GM12892 (cell line): ENCODE measurements around the gene MYO7A.

Experiments
- DNase-seq: peaks from one replicate; pipeline ENCODE4 v3.0.0; 2011; ENCODE audit not compliant: insufficient read length
- FAIRE-seq: peaks from 2 replicates; lab custom pipeline; 2011; peaks lifted over from hg19 to GRCh38; lab: Jason Lieb, UNC
- POLR2A ChIP-seq: IDR thresholded peaks from 2 replicates; pipeline ENCODE4 v1.6.1; 2011; ENCODE audit warnings: low read depth, low read length, control low read depth
- POLR2AphosphoS5 ChIP-seq: IDR thresholded peaks from 2 replicates; pipeline ENCODE4 v1.6.1; 2011; ENCODE audit warnings: low read depth, low read length, control low read depth
- TAF1 ChIP-seq: IDR thresholded peaks from 2 replicates; pipeline ENCODE4 v1.6.1; 2011; ENCODE audit warnings: low read depth, mild to moderate bottlenecking, control low read depth, low read length, borderline replicate concordance

Gene MYO7A

DNA sequence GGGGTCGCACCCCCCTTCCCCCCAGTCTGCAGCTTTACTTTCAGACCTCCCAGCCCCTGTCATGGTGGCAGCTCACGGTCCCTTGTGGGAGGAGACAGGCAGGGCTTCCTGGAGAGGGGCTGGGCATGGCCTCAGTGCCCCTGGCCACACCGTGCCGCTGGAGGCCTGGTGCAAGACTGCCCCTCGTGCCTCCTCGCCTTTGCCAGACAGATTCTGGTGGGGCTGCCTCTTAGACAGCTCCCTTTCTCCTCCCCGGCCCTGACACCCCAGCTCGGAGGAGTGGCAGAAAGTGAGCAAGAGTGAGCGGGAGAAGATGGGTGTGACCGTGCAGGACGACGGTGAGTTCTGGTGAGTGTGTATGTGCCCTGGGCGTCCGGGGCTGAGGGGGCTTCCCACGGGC is 12.1 kb upstream of the MYO7A start:
- no peak for DNase-seq
- no peak for FAIRE-seq
- no peak for TF ChIP-seq TAF1

GRCh38 chr11:77117492-77117891 is 10.6 kb upstream of the MYO7A start:
- TF ChIP-seq POLR2A (no peak), POLR2AphosphoS5 (no peak), TAF1 (no peak)
- FAIRE-seq (no peak), DNase-seq (no peak)

- DNase-seq (no peak), FAIRE-seq (no peak)
- TF ChIP-seq POLR2A (no peak), POLR2AphosphoS5 (no peak), TAF1 (no peak)
Measured at GRCh38 chr11:77118086-77118485, 10.0 kb upstream of the MYO7A start.

GRCh38 chr11:77118971-77119370 is 9.1 kb upstream of the MYO7A start:
- no peak for FAIRE-seq
- TF ChIP-seq POLR2A (no peak), POLR2AphosphoS5 (no peak), TAF1 (no peak)
- DNase-seq: no peak

- FAIRE-seq (no peak), DNase-seq (no peak)
Measured at GRCh38 chr11:77119531-77119936, 8.5 kb upstream of the MYO7A start.

GRCh38 chr11:77120571-77120970 is 7.5 kb upstream of the MYO7A start:
- no peak for FAIRE-seq
- no peak for TF ChIP-seq TAF1
- TF ChIP-seq POLR2AphosphoS5: no peak
- TF ChIP-seq POLR2A: no peak
- DNase-seq: no peak

More at GRCh38 chr11:77119531-77119936, 8.5 kb upstream of the MYO7A start:
- no peak for TF ChIP-seq TAF1
- no peak for TF ChIP-seq POLR2AphosphoS5
- no peak for TF ChIP-seq POLR2A

DNA sequence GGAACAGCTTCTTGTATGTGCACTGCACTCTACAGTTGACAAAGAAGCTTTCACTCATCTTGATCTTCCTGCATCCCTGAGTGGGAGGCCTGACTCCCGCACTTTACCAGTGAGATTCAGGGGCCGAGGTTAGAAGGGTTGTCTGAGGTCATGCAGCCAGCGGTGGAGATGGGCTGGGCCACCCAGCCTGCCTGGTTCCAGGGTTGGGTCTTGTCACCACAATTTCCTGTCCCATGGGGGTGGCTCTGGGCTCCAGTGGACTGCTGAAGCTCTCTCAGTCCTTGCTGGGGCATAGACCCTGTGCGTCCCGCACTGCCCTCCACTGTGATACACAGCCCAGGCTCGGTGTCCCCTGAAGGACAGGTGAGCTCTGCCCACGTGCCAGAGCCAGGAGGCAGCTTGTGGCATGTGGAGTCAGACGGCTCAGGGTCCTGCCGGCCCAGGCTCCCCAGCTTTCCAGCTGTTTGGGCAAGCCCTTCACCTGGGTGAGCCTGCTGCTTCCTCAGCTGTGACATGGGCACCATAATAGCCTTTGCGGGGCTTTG is 6.9 kb upstream of the MYO7A start:
- no peak for TF ChIP-seq TAF1
- no peak for TF ChIP-seq POLR2A
- no peak for TF ChIP-seq POLR2AphosphoS5
- DNase-seq (no peak), FAIRE-seq (no peak)

GRCh38 chr11:77121876-77122575 is 6.0 kb upstream of the MYO7A start:
- FAIRE-seq (no peak), DNase-seq (no peak)
- TF ChIP-seq TAF1 (no peak), POLR2AphosphoS5 (no peak), POLR2A (no peak)

DNA sequence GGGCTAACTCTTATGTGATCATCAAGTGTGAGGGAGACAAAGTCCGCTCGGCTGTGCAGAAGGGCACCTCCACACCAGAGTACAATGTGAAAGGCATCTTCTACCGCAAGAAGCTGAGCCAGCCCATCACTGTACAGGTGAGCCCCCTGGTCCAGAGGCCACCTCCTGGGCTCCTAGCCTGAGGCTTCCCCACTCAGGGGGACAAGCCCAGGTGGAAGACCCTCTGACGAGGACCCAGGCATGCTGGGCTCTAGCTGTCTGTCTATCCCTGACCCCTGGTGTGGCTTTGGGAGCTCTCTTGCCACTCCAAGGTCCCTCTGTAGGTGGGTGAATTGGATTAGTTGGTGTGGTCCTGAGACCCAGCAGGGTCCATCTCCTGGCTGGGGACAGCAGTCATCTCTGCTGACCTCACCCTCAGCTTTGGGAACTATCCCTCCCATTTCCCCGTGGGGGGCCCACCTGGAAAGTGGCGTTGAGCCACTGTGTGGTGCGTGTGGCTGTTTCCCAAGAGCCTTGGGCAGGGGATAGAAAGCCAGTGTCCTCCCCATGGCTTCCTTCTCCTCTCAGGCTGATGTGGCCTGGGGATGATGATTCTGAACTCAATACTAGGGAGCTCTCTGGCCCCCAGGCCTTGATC is 5.4 kb upstream of the MYO7A start:
- no peak for FAIRE-seq
- DNase-seq: no peak
- no peak for TF ChIP-seq POLR2A
- no peak for TF ChIP-seq TAF1
- TF ChIP-seq POLR2AphosphoS5: no peak

DNA sequence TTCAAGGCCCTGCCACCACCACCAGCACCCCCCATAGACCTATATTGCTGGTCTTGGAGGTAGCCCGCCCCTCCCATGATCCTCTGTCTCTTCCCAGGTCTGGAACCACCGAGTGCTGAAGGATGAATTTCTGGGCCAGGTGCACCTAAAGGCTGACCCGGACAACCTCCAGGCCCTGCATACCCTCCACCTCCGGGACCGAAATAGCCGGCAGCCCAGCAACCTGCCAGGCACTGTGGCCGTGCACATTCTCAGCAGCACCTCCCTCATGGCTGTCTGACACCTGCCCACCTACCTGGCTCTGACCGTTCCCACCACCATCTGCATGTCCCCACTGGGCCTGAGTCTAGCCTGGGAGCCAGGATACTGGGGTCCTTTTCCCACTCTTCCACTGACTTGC is 4.5 kb upstream of the MYO7A start:
- no peak for FAIRE-seq
- no peak for DNase-seq
- TF ChIP-seq POLR2AphosphoS5: no peak
- TF ChIP-seq TAF1: no peak
- no peak for TF ChIP-seq POLR2A

GRCh38 chr11:77124041-77124440 is 4.0 kb upstream of the MYO7A start:
- no peak for FAIRE-seq
- TF ChIP-seq POLR2AphosphoS5: no peak
- TF ChIP-seq TAF1: no peak
- TF ChIP-seq POLR2A: no peak
- no peak for DNase-seq

- DNase-seq: no peak
- TF ChIP-seq POLR2A (no peak), TAF1 (no peak), POLR2AphosphoS5 (no peak)
- FAIRE-seq: no peak
Measured at GRCh38 chr11:77124488-77124887, 3.6 kb upstream of the MYO7A start.
